Anterior cingulate cortex (tissue), 58 donors: ENCODE results near the gene DIO2.

Experiments used
- DNase-seq, 58 donors: peaks; one replicate each; lab custom pipeline; 2025; lab: John Stamatoyannopoulos, UW

The DIO2 gene

DNA sequence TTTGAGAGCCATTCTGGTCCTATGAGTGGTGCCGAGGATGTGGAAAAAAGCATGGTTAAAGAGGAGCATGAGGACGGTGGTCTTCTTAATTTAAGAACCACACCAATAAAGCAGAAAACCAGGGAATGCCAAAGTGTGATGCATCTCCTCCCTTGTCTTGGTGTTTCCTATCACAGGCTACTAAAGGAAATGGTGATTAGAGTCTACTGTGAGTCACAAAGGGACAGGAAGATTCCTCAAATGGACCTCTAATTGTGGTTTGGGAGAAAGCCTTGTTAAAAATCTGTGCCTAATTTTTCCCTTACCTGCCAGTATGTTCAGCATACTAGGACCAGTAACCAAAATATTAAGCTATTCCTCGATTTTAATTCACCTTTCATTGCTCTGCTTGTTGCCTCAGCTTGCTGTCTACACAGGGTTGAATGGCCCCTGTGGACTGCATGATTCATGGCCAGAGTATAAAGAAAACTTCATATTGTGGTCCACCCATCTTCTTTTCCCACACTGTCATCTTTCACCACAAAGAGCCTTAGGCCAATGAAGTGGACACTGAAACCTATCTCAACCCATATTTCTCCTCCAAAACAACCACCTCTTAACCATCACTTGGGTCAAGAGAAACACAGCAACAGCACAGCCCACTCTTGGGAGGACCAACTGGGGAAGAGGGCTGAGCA, 38.8 kb downstream of the DIO2 start:
- no peak for DNase-seq

DNA sequence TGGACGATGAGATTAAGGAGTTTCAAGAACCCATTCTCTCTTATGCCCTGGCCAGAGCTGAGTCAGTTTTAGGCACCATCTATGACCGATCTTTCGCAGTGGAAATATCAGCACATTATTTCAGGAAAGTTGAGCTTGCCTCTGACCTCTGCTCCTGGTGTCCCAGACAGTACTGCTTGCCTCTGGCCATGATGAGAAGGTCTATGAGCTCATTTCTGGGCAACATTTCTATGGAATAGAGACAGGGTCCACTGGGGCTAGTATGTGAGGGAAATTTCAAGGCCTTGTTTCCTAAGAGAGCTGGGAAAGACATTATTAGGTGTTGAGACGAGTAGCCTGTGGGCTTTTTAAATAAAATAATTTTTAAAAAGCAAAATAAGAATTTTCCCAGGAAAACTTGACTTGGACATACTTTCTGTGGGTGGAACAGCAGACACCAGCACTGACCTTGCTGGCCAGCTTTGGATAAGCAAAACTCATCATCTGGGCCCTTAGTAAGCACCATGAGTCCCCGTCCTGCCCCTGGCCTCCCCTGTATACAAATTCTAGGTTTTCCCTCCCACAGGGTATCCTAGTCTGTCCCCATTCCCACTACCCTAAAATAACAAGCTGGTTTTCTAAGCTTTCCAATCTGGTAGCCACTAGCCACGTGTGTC, 43.4 kb downstream of the DIO2 start:
- no peak for DNase-seq

DNA sequence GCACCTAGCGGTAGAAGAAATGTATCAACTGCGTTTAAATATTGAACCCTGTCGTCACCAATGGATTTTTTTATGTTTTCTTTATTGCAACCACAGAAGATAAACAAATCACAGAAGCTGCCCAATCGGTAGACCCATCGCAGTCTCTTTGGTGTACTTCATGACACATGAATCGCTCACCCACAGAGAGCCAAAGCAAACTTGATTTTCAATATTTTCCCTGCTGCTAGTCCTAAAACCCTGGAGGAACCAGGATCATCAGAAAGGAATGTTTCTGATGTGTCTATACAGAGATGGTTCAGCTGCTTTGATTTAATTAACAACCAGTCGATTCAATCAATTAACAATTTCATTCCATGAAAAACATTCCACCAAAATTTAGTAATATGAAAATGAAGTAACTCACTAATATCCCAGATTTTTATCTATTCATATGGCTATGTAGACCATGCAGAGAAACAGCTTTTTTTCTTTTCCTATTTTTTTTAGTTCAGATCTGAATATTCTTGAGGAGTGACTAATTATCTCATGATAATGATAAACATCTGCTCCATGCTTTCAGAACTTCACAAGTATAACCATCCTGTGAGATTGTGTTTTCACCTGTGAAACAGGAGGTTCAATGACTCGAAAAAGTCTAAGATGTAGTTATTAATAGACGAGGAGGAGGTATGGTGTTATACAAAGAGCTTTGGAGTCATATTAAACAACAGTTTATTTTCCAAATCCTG, 46.1 kb downstream of the DIO2 start:
- no peak for DNase-seq

DNA sequence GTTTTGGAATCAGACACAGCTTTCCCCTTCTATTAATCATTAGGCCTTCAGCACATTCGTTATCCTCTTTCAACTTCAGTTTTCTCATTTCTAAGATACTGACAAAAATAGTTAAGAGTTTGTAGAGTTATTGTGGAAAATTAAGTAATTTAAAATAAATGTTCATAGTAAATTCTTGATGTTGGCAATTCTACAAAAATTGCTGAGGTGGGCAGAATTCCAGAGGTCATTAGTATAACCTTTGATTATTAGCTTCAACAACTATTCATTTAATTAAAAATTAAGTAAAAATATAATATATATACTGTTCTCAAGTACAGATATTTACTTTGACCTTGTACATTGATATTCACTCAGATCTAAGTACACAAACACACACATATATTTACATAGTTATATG, 58.5 kb downstream of the DIO2 start:
- no peak for DNase-seq

DNA sequence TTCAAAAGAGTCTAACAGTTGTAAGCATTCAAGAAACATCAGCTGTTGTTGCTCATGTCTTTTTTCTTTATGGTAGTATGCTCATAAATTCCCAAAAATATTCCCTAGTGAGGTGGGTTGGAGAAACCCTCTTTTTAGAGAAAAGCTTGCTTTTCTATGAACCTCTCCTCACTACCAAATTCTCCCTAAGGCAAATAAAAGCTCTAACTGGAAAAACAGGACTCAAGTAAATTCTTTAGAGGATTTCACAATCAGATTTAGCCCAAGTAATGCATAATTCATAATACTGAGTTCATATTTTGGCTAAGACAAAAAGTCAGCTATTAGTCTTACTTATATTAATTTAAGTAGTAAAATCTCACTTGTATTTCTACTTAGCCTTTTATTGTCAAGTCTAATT, 59.1 kb downstream of the DIO2 start:
- DNase-seq = no peak

DNA sequence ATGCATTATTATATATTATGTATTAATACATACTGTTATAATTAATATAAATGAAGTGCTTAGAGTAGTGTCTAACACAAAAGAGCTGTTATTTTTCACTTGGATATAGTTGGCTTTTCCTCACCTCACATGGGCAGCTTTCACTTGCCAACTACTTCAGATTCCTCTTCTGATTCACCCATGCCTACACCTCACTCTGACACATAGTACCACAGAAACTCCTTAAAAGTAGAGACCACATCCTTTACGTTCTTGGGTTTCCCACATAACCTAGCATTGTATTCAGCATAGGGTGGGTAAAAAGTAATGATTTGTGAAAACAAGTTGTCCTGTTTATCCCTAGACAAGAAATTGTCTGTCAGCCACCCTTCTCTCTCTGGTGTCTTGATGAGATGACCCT, 61.0 kb downstream of the DIO2 start:
- no peak for DNase-seq
